Testis (tissue), 2 donors: ENCODE results near the gene CMTM4.
"Not testable (repeated sequence)": the region's sequence is repeated elsewhere in the genome, so short reads cannot be mapped to it uniquely, and the experiment has no call there.

Experiments used
- CTCF ChIP-seq, 3 experiments: fragments of 450-650 bp in 2 of 3; fragments of 200-600 bp in 1 of 3; sonication (generic) in 1 of 3; IDR thresholded peaks; one replicate each; pipeline ENCODE4 v1.5.1; 2016 to 2019; ENCODE audit warnings: antibody characterized with exemption in 3 of 3, mild to moderate bottlenecking in 2 of 3, moderate library complexity in 1 of 3
- POLR2A ChIP-seq: fragments of 450-650 bp; IDR thresholded peaks from one replicate; pipeline ENCODE4 v1.6.1; 2017; ENCODE audit warnings: antibody characterized with exemption, mild to moderate bottlenecking, moderate library complexity

DNA sequence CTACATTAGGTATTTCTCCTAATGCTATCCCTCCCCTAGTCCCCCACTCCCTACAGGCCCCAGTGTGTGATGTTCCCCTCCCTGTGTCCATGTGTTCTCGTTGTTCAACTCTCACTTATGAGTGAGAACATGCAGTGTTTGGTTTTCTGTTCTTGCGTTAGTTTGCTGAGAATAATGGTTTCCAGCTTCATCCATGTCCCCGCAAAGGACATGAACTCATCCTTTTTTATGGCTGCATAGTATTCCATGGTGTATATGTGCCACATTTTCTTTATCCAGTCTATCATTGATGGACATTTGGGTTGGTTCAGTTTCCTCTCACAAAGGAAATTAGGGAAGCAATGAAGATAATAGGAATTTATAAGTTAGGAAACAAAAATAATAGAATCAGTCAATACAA is 129.3 kb downstream of the CMTM4 start:
- TF ChIP-seq CTCF (IDR thresholded peaks at IDR 0.05); POLR2A: not testable (repeated sequence)
